OCI-LY3 (cell line): ENCODE measurements around the gene SP1.

Experiments used
- H2AFZ ChIP-seq: fragments of 200-600, 300-600 bp; shearing (Covaris generic); 2 replicates; pipeline ENCODE4 v1.6.0; 2014; ENCODE audit warnings: antibody characterized with exemption, low read depth, low read length
- H3K27ac ChIP-seq: fragments of 200-600, 300-600 bp; sonication (generic); 2 replicates; pipeline ENCODE4 v1.5.1; 2014; ENCODE audit warnings: mild to moderate bottlenecking, low read length, moderate library complexity, mixed read lengths
- H3K27me3 ChIP-seq: fragments of 200-600, 300-600 bp; sonication (generic); 2 replicates; pipeline ENCODE4 v1.6.1; 2014; ENCODE audit warnings: low read depth, low read length, mixed read lengths
- H3K36me3 ChIP-seq: fragments of 200-600, 300-600 bp; sonication (generic); replicated peaks from 2 replicates; pipeline ENCODE3; 2014; ENCODE audit warnings: low read depth, low read length, mixed read lengths
- H3K4me1 ChIP-seq: fragments of 300-600, 200-600 bp; sonication (generic); 2 replicates; pipeline ENCODE4 v1.6.1; 2014; ENCODE audit warnings: low read length, mixed read lengths
- H3K4me2 ChIP-seq: fragments of 200-600, 300-600 bp; sonication (generic); 2 replicates; pipeline ENCODE4 v1.6.1; 2014; ENCODE audit warnings: low read length, mixed read lengths
- H3K4me3 ChIP-seq: fragments of 300-600, 200-600 bp; sonication (generic); 2 replicates; pipeline ENCODE4 v1.5.1; 2014; ENCODE audit warnings: antibody characterized with exemption, mild to moderate bottlenecking, low read length, moderate library complexity
- H3K79me2 ChIP-seq: fragments of 300-600, 200-600 bp; shearing (Covaris generic); 2 replicates; pipeline ENCODE4 v1.6.1; 2014; ENCODE audit warnings: mild to moderate bottlenecking, low read length, mixed read lengths
- H3K9ac ChIP-seq: fragments of 300-600, 200-600 bp; shearing (Covaris generic); 2 replicates; pipeline ENCODE4 v1.6.0; 2014; ENCODE audit warnings: mild to moderate bottlenecking, low read length, moderate library complexity
- H3K9me3 ChIP-seq: fragments of 200-600, 300-600 bp; shearing (Covaris generic); 2 replicates; pipeline ENCODE4 v1.6.1; 2014; ENCODE audit warnings: low read length, mixed read lengths; ENCODE audit not compliant: insufficient read depth
- H4K20me1 ChIP-seq: fragments of 200-600, 300-600 bp; sonication (generic); 2 replicates; pipeline ENCODE4 v1.6.1; 2016; ENCODE audit warnings: low read length, mixed read lengths; ENCODE audit not compliant: insufficient read depth
- CTCF ChIP-seq: fragments of 200-600, 300-600 bp; sonication (generic); IDR thresholded peaks from 2 replicates; pipeline ENCODE4 v1.5.1; 2014; ENCODE audit warnings: antibody characterized with exemption, low read length, low read depth
- EZH2phosphoT487 ChIP-seq: fragments of 200-600 bp; shearing (Covaris generic); IDR thresholded peaks from 2 replicates; pipeline ENCODE4 v1.6.1; 2018; ENCODE audit warnings: antibody characterized with exemption, mixed run types, low read depth

SP1 gene

GRCh38 chr12:53346491-53346890, 33.5 kb upstream of the SP1 start:
- no peak overlapping the region for H3K9ac ChIP-seq
- H3K4me2 ChIP-seq = no peak overlapping the region
- peaks cover 6% of the 10 kb centered on the region; the same call in 1 of the 2 replicates for H3K27me3 ChIP-seq
- no peaks in the 10 kb centered on the region for H3K9me3 ChIP-seq
- no peak overlapping the region for H2AFZ ChIP-seq
- no peaks in the 10 kb centered on the region for H4K20me1 ChIP-seq
- no peak overlapping the region for H3K27ac ChIP-seq
- no peaks in the 10 kb centered on the region for H3K79me2 ChIP-seq
- H3K4me1 ChIP-seq = peaks cover 11% of the 10 kb centered on the region; the same call in 1 of the 2 replicates
- no peak overlapping the region for H3K4me3 ChIP-seq
- TF ChIP-seq EZH2phosphoT487 (no peak), CTCF (no peak)
- H3K36me3 ChIP-seq = no peaks in the 10 kb centered on the region

- Histone ChIP-seq H3K4me3 (no peak overlapping the region), H3K4me1 (peaks cover 13% of the 10 kb centered on the region; the same call in 1 of the 2 replicates), H3K27me3 (0 out of 2 replicates have a peak, but pooled peaks cover 6% of the 10 kb centered on the region), H3K79me2 (no peaks in the 10 kb centered on the region), H3K9me3 (no peaks in the 10 kb centered on the region), H2AFZ (no peak overlapping the region), H3K27ac (no peak overlapping the region), H3K4me2 (no peak overlapping the region), H3K36me3 (no peaks in the 10 kb centered on the region), H4K20me1 (no peaks in the 10 kb centered on the region), H3K9ac (no peak overlapping the region)
- no peak for TF ChIP-seq CTCF
- TF ChIP-seq EZH2phosphoT487 = no peak
Measured at GRCh38 chr12:53347905-53348304, 32.1 kb upstream of the SP1 start.

DNA sequence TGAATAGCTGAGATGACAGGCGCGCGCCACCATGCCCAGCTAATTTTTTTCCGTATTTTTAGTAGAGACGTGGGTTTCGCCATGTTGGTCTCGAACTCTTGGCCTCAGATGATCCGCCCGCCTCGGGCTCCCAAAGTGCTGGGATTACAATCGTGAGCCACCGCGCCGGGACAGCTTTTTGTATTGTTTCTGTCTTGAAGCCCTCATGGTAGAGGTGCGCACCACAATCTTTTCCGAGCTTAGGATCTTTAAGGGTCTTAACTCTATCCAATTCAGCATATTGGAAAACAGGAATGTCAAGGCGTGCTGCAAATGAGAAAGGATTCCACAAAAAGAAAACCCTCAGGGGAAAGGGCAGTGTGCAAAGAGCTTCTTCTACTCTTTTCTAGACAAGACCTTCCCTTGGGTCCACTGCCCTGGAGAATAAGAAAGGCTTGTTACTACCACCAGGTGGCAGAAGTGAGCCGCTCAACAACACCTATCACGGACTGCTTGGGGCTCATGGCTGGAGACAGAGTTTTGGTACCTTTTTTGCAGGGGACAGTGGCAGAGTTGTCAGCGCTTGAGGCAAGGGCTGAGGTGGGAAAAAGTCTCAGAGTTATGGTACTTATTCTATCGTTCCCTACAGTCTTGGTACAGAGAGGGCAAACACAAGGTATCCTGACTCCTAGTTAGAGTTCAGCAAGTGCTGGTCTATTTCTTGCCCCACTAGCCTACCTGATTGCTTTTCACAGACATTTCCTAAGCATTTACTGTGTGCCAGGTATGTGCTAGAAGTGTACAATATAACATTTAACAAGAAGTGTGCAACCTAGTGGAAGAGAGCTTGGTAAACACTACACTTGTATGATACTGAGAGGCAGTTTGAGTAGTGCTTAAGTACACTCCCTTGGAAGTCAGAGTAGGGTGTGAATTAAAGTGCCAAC, 27.4 kb upstream of the SP1 start:
- TF ChIP-seq EZH2phosphoT487 (no peak), CTCF (peak; percentile 92)
- no peak overlapping the region for H3K9ac ChIP-seq
- H3K4me2 ChIP-seq = no peak overlapping the region; the same call in 1 of the 2 replicates
- no peaks in the 10 kb centered on the region for H4K20me1 ChIP-seq
- no peak overlapping the region for H3K27ac ChIP-seq
- no peaks in the 10 kb centered on the region for H3K9me3 ChIP-seq
- no peak overlapping the region for H3K4me3 ChIP-seq
- no peak overlapping the region; the same call in 1 of the 2 replicates for H2AFZ ChIP-seq
- H3K79me2 ChIP-seq = no peaks in the 10 kb centered on the region
- no peaks in the 10 kb centered on the region for H3K27me3 ChIP-seq
- H3K36me3 ChIP-seq = no peaks in the 10 kb centered on the region
- peaks cover 3% of the 10 kb centered on the region; the same call in 1 of the 2 replicates for H3K4me1 ChIP-seq

GRCh38 chr12:53353257-53353655, 26.7 kb upstream of the SP1 start:
- TF ChIP-seq EZH2phosphoT487 (no peak), CTCF (no peak)

More at GRCh38 chr12:53353257-53353655, 26.7 kb upstream of the SP1 start:
- Histone ChIP-seq H3K79me2 (no peaks in the 10 kb centered on the region), H3K36me3 (no peaks in the 10 kb centered on the region), H3K9ac (no peak overlapping the region), H3K4me3 (no peak overlapping the region), H3K4me1 (peaks cover 3% of the 10 kb centered on the region; the same call in 1 of the 2 replicates), H3K4me2 (no peak overlapping the region), H3K27ac (no peak overlapping the region), H4K20me1 (no peaks in the 10 kb centered on the region), H3K9me3 (no peaks in the 10 kb centered on the region), H3K27me3 (no peaks in the 10 kb centered on the region), H2AFZ (no peak overlapping the region)
